ENCODE results near the gene SYNE2.
A peak's percentile ranks its signal among the peaks of the same experiment; 100 is the strongest.

SYNE2 gene

DNA sequence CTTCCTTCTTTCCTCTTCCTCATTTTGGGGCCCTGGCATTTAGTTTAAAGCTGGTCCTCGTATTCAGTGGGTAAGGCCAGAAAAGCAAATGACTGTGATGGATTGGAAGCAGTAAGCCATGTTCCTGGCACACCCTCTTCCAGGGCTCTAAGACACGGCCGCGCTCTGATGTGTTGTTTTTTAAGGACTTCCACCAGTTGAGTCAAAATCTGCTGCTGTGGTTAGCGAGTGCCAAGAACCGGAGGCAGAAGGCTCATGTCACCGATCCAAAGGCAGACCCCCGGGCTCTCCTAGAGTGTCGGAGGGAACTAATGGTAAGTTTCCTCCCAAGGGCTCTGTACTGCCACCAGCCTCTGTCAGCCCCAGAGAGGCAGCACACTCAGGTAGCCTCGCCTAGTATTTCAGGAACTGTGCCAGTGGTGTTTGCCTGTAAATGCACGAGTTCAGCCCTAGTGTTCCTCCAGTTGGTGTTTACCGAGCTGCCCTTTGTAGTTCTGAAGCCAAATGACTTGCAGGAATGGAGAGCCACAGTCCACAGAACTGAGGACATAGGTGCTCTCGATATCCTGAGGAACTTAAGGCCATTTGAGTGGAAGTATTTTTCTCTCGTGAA, 368.7 kb downstream of the SYNE2 start:
- no peak for DNase-seq

GRCh38 chr14:64225151-64225757, 372.4 kb downstream of the SYNE2 start:
- no peak for DNase-seq

- no peak for DNase-seq
These were observed 375.1 kb downstream of the SYNE2 start for GRCh38 chr14:64227856-64228255.

- no peak for DNase-seq
These were observed 376.7 kb downstream of the SYNE2 start for GRCh38 chr14:64229489-64229888.

- DNase-seq, result no peak
These were observed 379.5 kb downstream of the SYNE2 start for GRCh38 chr14:64232095-64232838.

DNA sequence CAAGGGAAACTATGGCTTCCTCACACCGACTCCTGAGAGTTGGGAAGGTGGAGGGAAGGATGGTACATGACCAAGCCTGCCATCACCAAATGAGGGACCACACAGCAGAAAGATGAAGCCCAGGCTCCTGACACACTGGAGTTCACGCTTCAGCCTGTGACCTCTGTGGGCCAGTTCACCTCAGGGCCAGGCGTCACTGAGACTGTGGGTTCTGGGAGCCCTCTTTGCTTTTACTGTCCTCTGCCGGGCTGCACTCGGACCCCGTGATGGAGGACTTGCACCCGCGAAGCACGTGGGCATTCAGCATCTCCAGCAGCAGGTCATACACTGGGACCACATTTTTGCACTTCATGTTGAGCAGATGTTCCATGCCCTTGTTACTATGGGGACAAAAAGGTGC, 380.1 kb downstream of the SYNE2 start:
- DNase-seq, result no peak

- DNase-seq, result no peak
These were observed 380.9 kb downstream of the SYNE2 start for GRCh38 chr14:64233531-64234190.

- DNase-seq, result peak; percentile 69
These were observed 382.3 kb downstream of the SYNE2 start for GRCh38 chr14:64234877-64235651.

DNA sequence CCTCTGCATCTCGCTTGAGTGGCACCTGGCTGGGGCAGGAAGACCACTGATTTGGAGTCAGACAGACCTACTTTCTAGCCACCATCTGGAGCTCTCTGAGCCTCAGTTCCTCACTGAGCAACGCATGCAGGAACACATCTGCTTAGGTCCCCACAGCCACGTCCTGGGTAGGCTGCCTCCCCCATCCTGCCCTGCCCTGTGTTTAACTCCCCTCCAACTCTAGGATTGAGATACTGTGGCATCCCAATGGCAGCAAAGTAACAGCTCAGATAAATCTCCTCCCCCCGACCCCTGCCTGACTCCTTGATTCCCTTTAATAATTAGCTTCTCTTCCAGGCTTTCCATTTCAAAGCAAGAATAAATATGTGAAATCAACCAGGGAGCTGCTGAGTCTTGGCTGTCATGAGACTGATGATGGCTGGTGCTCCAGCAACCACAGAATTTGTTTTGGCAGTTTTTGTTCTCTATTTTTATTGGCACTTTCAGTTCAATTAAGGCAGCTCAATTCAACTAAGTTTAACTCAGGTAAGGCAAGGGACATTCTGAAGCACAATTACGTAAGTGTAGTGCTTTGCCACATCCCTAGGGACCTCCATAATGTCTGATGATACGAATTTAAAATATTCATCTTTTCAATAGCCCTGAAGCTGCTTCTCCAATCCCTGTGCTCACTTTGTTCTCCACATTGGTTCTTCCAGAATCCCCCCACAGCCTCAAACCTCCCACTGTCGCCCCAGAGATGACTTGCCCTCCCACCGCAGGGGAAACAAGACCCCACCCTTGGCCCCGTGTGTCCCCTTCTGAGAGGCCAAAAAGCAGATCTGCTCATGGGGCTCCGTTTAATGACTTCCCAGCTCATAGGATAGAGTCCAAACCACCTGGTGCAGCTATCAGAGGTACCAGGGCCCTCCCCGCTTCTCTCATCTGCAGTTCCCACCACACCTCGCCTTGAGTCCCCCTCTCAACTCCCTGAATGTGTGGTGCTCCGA, 383.1 kb downstream of the SYNE2 start:
- DNase-seq, result no peak

DNA sequence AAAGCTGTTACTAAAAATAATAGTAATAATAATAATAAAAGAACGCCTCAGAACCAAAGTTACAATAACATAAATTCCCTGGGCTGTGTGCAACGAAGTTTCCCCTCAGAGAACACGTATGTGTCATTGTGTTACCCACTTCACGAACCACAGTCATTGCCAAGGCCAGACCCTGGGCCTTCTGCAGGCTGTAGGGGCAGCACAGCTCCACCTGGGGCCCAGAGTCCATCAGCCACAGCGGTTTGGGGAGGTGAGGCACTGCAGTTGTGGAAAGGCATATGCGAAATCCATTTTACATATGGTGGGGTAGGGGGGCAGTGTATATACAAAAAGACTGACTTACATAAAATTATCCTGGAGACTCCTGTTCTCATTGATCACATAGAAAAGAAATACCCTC, 385.2 kb downstream of the SYNE2 start:
- DNase-seq, result no peak

DNA sequence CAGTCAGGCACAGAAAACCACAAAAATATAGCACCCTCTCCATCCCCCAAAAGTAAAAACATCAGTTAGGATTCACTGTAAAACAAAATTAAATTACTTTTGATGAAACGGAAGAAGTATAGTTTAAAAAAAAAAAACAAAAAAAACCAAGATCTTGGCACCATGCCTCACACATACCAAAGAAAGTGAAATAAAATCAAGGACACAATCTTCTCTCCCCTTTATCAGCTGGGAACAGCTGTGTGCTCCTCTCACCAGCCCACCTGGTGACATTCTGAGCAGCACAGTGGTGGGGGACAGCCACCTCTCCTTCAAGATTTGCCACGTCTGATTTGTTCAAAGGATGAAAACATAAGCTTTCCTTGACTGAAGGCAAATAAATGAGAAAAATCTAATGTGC, 385.8 kb downstream of the SYNE2 start:
- no peak for DNase-seq

GRCh38 chr14:64244279-64244678, 391.5 kb downstream of the SYNE2 start:
- DNase-seq, result no peak

DNA sequence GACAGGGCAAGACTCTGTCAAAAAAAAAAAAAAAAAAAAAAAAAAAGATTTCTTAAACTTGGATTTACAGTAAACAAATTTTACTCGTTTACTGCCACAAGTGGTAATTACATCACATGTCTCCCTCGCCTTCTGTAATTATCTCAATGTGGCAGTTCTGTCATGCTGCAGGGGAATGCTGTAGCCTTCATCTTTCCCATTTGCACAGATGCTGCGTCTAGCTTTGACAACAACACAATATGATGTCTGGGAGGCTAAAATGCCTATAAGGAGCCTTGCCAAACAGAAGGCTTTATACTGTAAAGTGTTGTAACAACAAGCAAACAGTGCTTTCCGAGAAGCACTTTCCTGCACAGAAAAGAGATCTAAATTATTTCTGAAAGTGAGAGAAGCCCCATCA, 392.7 kb downstream of the SYNE2 start:
- no peak for DNase-seq

GRCh38 chr14:64246688-64247087, 393.9 kb downstream of the SYNE2 start:
- no peak for DNase-seq

GRCh38 chr14:64247195-64247594, 394.4 kb downstream of the SYNE2 start:
- no peak for DNase-seq

DNA sequence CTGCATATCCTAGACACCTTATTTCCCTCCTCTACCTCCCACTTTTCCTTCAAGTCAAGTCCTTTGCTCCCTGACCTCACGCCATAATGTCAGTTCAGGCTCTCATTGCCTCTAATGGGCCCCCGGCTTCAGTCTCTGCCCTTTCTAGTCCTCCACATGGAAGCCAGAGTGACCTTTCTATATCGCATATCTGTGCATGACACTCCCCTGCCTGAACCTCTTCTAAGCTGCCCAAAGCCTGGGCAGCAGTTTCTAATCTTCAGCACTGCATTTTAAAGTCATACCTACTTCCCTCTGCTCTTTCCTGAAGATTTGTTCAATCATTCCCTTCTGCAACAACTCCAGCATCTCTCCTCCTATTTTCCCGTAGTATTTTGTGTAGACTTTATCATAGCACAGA, 395.9 kb downstream of the SYNE2 start:
- no peak for DNase-seq

DNA sequence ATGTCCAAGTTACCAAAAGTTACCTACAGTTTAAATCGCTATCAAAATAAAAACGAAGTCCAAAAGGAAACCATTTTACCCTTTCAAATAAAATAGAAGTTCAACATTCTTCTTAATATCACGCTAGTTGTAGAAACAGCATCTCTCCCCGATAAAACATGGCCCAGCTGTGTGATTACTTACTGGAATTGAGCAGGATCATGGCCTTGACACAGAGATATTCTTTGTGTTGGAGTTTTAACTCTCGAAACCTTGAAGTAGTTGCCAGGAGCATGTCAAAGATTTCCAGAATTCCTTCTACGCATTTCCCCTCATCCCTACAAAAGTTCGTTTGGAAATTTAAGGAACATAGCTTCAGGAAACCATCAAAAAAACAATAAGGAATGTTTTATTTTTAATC, 396.6 kb downstream of the SYNE2 start:
- DNase-seq, result no peak

GRCh38 chr14:64253672-64254071, 400.9 kb downstream of the SYNE2 start:
- DNase-seq, result no peak

GRCh38 chr14:64255756-64256155, 403.0 kb downstream of the SYNE2 start:
- no peak for DNase-seq

GRCh38 chr14:64260418-64260817, 407.6 kb downstream of the SYNE2 start:
- no peak for DNase-seq

DNA sequence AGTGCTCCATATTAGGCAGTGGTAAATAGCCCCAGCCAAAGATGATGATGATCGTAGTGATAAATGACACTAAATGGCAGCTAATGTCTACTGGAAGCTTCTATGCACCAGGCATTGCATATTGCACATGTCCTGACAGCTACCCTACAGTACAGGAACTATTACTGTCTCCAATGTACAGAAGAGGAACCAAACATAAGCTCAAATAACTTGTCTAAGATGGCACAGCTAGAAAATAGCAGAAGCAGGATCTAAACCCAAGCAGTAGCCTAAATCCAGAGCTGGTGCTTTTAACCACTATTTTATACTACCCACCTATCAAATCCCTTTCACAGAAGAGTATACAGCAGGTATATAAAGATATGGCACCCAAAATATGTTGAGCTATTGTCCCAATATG, 412.4 kb downstream of the SYNE2 start:
- DNase-seq, result no peak

- no peak for DNase-seq
These were observed 413.4 kb downstream of the SYNE2 start for GRCh38 chr14:64266239-64266638.

Measured in DMS53 (cell line).